Activated CD8-positive, alpha-beta T cell treated with anti-CD3 and anti-CD28 coated beads for 36 hours (primary cell): ENCODE results near the gene LSM14A. TPM values are rescaled to one million over a fixed set of nuclear protein-coding genes. Genes with fewer than 3 reads are reported as not detected.

Experiments used
- ATAC-seq: fragments of 200-7000 bp; cut with Tn5 transposase; one replicate; pipeline ENCODE4 v1.10.0; 2021; ENCODE audit warnings: mild to moderate bottlenecking, moderate library complexity
- CTCF ChIA-PET: fragments of 350-600 bp; sonication (Branson Sonifier 250); formaldehyde crosslinking; loops from one replicate; lab custom pipeline; 2021; ENCODE audit warnings: antibody characterized with exemption; lab: Charles Lee
- POLR2A ChIA-PET: fragments of 350-600 bp; sonication (Branson Sonifier 250); formaldehyde crosslinking; loops from one replicate; lab custom pipeline; 2021; ENCODE audit warnings: antibody characterized with exemption; lab: Charles Lee
- DNase-seq: peaks from one replicate; pipeline ENCODE4 v3.0.0-alpha.2; 2020
- H3K27ac Mint-ChIP-seq: one replicate; pipeline ENCODE4 v1.8.0; 2021; ENCODE audit warnings: mild to moderate bottlenecking, mixed read lengths
- H3K27me3 Mint-ChIP-seq: one replicate; pipeline ENCODE4 v1.8.0; 2021; ENCODE audit warnings: mixed read lengths
- H3K36me3 Mint-ChIP-seq: one replicate; pipeline ENCODE4 v1.8.0; 2021; ENCODE audit warnings: low read depth, mixed read lengths
- H3K4me1 Mint-ChIP-seq: one replicate; pipeline ENCODE4 v1.8.0; 2021; ENCODE audit warnings: low read depth, mixed read lengths
- H3K4me3 Mint-ChIP-seq: one replicate; pipeline ENCODE4 v1.8.0; 2021; ENCODE audit warnings: mild to moderate bottlenecking, moderate library complexity, mixed read lengths
- H3K9me3 Mint-ChIP-seq: one replicate; pipeline ENCODE4 v1.8.0; 2021; ENCODE audit warnings: mixed read lengths
- intact Hi-C: fragments of 100-400 bp; cut with micrococcal nuclease; formaldehyde crosslinking; loops from one replicate; pipeline ENCODE4 v1.10.0; 2022
- total RNA-seq, 2 experiments: library from RNA; stranded (reverse); gene quantifications; one replicate each; pipeline ENCODE4 v1.2.3, GENCODE V29; 2021
- TF ChIP-seq, protein P1 (sequence below): fragments of 200-600 bp; IDR thresholded peaks from one replicate; pipeline ENCODE4 v1.8.0; 2022; ENCODE audit warnings: antibody characterized with exemption, mild to moderate bottlenecking

Gene LSM14A
- total RNA-seq, 2 experiments from 2014 or later: 98.6 to 99.3 TPM

DNA sequence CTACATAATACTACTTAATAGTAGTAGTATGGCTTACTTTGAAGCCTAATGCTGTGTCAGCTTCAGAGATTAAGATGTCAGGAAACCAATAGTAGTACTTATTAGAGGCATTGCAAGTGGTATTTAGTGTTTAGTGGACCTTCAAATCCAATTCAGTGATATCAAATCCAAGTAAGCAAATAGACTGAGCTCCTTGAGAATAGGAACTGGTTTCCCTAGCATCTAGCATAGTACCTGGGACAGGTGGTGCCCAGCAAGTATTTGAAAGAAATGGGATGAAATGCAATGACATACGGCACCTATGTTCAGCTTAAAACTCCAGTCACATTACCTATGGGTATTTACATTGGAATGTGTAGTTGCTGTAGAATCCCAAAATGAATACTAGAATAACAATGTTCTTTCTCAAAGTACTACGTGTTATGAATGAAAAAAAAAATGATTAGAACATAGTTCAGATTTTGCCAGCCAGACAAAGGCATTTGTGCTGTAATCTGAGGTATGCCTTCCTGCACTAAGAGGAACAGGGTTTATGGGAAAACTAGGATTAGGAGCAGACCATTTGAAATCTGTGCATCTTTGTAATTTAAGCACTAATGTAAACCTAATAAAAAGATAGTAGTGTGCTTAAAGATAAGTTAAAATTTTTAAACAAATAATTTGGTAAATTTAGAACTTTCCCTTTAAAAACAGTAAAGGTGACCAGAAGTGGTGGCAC is 17.1 kb downstream of the LSM14A start:
- Mint-ChIP-seq H3K4me3 (no peak overlapping the region), H3K27ac (no peak overlapping the region), H3K4me1 (peaks cover 70% of the 10 kb centered on the region), H3K36me3 (peaks cover 15% of the 10 kb centered on the region), H3K27me3 (no peaks in the 10 kb centered on the region), H3K9me3 (no peaks in the 10 kb centered on the region)
- CTCF ChIA-PET: interaction anchor here (2.3 kb wide), 1 partner anchor 10 kb away, joined by 6 read pairs; no protein-coding TSS in a partner anchor
- ATAC-seq: no peak
- intact Hi-C loops: no loop called here
- no peak for DNase-seq
- TF ChIP-seq, protein P1, sequence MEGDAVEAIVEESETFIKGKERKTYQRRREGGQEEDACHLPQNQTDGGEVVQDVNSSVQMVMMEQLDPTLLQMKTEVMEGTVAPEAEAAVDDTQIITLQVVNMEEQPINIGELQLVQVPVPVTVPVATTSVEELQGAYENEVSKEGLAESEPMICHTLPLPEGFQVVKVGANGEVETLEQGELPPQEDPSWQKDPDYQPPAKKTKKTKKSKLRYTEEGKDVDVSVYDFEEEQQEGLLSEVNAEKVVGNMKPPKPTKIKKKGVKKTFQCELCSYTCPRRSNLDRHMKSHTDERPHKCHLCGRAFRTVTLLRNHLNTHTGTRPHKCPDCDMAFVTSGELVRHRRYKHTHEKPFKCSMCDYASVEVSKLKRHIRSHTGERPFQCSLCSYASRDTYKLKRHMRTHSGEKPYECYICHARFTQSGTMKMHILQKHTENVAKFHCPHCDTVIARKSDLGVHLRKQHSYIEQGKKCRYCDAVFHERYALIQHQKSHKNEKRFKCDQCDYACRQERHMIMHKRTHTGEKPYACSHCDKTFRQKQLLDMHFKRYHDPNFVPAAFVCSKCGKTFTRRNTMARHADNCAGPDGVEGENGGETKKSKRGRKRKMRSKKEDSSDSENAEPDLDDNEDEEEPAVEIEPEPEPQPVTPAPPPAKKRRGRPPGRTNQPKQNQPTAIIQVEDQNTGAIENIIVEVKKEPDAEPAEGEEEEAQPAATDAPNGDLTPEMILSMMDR: no peak
- POLR2A ChIA-PET: interaction anchor here (1.0 to 1.2 kb wide), 2 partner anchors 16 to 27 kb away, joined by 3 to 5 read pairs; no protein-coding TSS in a partner anchor

DNA sequence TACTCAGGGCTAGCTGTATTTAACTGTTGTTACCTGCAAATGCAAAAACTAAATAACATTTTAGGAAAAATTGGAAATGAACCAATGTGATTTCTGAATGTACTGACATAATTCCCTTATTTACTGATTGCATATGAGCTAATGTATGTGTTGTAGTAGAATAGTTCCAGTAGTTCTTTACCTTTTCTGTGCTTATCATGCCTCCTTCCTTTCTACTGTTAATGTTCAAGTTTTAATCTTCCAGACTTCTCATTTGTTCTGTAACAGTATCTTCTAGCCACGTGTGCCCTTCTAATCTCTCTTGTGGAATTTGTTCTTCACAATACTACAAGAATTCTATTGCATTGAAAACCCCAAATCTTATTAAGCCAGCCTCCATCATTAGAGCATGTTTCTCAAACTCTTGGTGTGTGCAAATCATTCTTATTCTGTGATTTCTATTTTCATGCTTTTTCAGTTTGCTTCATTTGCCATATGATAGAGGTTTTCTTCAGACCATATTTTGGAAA is 17.7 kb downstream of the LSM14A start:
- ChIA-PET POLR2A (interaction anchor here (1.2 kb wide), 1 partner anchor 17 kb away, joined by 5 read pairs; no protein-coding TSS in a partner anchor), CTCF (interaction anchor here (2.3 kb wide), 1 partner anchor 10 kb away, joined by 6 read pairs; no protein-coding TSS in a partner anchor)
- peak overlapping the region; percentile 17 for H3K27ac Mint-ChIP-seq
- no peaks in the 10 kb centered on the region for H3K27me3 Mint-ChIP-seq
- peaks cover 16% of the 10 kb centered on the region for H3K36me3 Mint-ChIP-seq
- H3K4me3 Mint-ChIP-seq: no peak overlapping the region
- DNase-seq (no peak), ATAC-seq (no peak)
- H3K9me3 Mint-ChIP-seq: no peaks in the 10 kb centered on the region
- intact Hi-C loops: no loop called here
- H3K4me1 Mint-ChIP-seq: peaks cover 65% of the 10 kb centered on the region
- TF ChIP-seq, protein P1: no peak

DNA sequence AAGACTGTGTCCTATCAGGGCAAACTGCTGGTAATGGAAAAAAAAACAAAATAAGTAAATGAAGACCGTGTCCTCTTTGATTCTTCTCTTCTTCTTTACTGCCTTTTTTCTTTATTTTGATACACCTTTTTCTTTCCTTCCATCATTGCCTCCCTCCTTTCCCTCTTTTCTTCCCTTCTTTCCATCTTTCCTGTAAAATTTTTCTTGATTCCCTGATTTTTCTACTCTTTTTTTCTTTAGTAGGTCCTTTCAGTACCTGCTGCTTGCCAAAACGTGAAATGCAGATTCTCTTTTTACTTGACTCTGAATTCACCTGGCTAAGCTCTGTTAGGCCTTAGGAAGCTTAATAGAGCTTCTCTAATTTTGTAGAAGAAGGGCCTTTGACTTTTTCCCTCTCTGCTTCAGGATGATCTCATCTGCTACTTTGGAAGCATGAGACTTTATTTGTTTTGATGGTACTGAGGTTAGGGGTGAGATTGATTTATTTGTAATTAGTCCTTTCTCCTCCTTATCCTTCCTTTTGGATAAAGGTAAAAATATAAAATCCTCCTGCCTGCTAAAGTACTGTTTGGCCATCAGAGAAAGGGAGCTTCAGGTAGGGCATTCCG is 19.2 kb downstream of the LSM14A start:
- DNase-seq: no peak
- peak overlapping the region; percentile 62 for H3K27ac Mint-ChIP-seq
- intact Hi-C loops: no loop called here
- ATAC-seq: no peak
- H3K4me1 Mint-ChIP-seq: peaks cover 50% of the 10 kb centered on the region
- TF ChIP-seq, protein P1: no peak
- no peaks in the 10 kb centered on the region for H3K27me3 Mint-ChIP-seq
- no peaks in the 10 kb centered on the region for H3K9me3 Mint-ChIP-seq
- H3K36me3 Mint-ChIP-seq: peaks cover 13% of the 10 kb centered on the region
- ChIA-PET CTCF (no interaction called here), POLR2A (interaction anchor here (1.1 kb wide), 1 partner anchor 20 kb away, joined by 4 read pairs; the partner anchor contains the start of gene LSM14A)
- no peak overlapping the region for H3K4me3 Mint-ChIP-seq

DNA sequence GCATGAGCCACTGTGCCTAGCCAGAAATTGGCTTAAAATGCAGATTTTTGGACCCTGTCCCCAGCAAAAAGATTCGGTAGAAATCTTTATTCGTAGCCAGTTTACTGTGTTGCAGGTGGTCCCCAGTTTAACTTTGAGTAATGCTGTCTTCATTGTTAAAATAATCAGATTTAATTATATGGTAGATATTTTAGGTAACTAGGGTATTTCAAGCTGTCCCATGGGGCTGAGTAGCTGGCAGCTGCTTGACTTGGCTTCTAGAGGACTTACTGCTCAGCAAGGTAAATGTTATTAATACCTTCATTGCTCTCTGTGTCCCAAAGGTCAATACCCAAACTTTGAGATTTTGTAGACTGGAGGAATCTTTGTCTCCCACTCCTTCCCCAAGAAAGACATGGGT is 21.1 kb downstream of the LSM14A start:
- no peaks in the 10 kb centered on the region for H3K27me3 Mint-ChIP-seq
- TF ChIP-seq, protein P1: no peak
- POLR2A ChIA-PET: interaction anchor here (1.0 kb wide), 1 partner anchor 33 kb away, joined by 3 read pairs; no protein-coding TSS in a partner anchor
- peak overlapping the region; percentile 36 for H3K27ac Mint-ChIP-seq
- H3K4me1 Mint-ChIP-seq: peaks cover 40% of the 10 kb centered on the region
- intact Hi-C loops: no loop called here
- DNase-seq (no peak), ATAC-seq (no peak)
- no peak overlapping the region for H3K4me3 Mint-ChIP-seq
- H3K36me3 Mint-ChIP-seq: peaks cover 14% of the 10 kb centered on the region
- CTCF ChIA-PET: interaction anchor here (1.4 kb wide), 1 partner anchor 152 kb away, joined by 3 read pairs; no protein-coding TSS in a partner anchor
- no peaks in the 10 kb centered on the region for H3K9me3 Mint-ChIP-seq
